Ovary (tissue), 3 donors: ENCODE results near the gene CD300LD.

Experiments
- CTCF ChIP-seq, 3 donors: fragments of 450-650 bp in 2 of 3; fragments of 200-600 bp in 1 of 3; IDR thresholded peaks; one replicate each; pipeline versions ENCODE4 v1.5.1 to v1.8.0; 2016 to 2022; ENCODE audit warnings: antibody characterized with exemption in 3 of 3, mild to moderate bottlenecking in 1 of 3
- EP300 ChIP-seq: sonication (generic); formaldehyde crosslinking; IDR thresholded peaks from one replicate; pipeline ENCODE4 v1.6.1; 2017; ENCODE audit warnings: antibody characterized with exemption
- POLR2A ChIP-seq: fragments of 450-650 bp; IDR thresholded peaks from one replicate; pipeline ENCODE4 v1.6.1; 2017; ENCODE audit warnings: antibody characterized with exemption, mild to moderate bottlenecking, moderate library complexity
- donor health status: DM: no; HTN: no; CAD: no.

GRCh38 chr17:74579900-74580299 lies 12.2 kb downstream of the CD300LD start:
- TF ChIP-seq CTCF (IDR thresholded peaks at IDR 0.05) (no peak), POLR2A (no peak), EP300 (no peak)
